Measurements from ENCODE around the gene SPDL1. TPM values are rescaled to one million over a fixed set of nuclear protein-coding genes. Genes with fewer than 3 reads are reported as not detected.
A peak's percentile ranks its signal among the peaks of the same experiment; 100 is the strongest.
"Not testable (repeated sequence)": the region's sequence is repeated elsewhere in the genome, so short reads cannot be mapped to it uniquely, and the experiment has no call there.

The SPDL1 gene
- total RNA-seq, 1 experiment from 2014 or later: 172 TPM

DNA sequence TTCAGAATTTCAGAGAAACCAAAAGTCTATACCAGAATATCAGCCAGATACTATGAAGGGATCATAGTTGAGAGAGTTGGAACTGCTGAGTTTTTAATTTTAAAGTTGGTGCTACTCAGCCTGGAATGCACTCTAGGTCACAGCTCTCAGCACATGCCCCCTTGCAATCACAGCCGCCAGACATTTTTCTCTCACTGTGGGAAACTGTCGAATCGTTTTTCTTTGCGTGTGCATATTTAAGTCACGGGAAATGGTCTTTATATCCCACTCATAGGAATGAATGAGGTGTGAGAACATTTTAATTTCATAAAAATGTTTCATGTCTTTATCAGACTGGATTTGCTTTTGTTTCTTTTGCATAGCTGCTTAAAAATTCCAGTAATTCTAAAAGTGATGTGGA lies 12.2 kb upstream of the SPDL1 start:
- DNase-seq (ENCODE audit: low read depth): no peak

DNA sequence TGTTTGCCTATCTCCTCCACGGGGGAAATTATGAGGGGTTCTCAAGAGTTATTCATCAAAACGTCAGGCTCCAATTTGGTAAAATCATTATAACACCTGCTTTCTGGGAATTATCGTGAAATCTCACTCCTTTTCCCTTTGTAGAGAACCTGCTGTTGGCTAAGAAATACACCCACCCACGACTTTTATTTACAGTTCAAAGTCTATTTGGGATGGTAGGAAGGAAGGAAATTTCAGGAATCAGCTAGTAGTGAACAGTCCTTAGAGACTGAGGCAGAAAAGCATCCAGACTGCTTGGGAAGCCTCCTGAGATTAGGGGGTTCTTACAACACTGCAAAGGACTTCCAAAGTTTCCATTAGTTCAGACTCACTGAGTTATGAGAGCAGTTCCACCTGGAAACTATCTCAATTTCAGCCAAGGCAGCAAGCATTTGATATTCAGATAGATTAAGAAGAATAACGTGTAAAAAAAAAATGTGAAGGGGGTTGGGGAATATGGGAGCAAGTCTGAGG lies 9.4 kb upstream of the SPDL1 start:
- no peak for DNase-seq (ENCODE audit: low read depth)

DNA sequence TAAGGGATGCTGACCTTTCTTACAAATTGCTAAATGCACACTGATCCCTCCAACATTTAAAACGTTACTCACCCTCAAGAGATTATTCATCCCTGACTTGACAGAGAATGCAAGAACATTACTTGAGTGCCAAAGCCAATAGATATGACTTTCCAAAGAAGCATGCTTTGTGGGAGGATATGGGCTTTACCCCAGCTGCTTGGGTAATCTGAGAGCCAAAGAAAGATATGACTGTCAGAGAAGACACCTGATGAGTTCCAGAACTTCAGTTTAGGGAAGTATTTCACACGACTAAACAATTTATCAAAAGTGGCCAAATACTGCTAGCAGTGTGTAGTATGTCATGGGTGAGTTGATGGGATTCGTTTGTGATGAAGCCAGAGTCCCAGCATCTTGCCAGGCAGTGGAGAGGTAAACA lies 7.4 kb upstream of the SPDL1 start:
- DNase-seq (ENCODE audit: low read depth): peak; percentile 78

DNA sequence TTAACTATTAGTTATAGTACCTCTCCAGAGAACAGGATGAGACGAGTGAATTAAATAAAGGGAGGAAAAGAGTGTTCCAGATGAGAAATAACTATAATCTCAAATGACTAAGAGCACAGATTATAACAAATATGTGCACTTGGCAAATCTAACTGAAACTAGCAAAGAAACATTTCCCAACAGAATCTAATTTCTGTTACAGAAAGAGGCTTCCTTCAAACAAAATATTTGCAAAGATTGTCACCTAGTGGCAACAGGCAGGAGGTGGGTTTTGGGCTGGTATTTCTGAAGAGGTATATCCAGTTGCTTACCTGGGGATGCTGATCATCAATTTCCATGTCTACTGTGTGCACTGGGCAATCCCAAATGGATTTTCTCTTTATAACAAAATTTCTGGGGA lies 5.6 kb upstream of the SPDL1 start:
- peak; percentile 27 for DNase-seq (ENCODE audit: low read depth)

DNA sequence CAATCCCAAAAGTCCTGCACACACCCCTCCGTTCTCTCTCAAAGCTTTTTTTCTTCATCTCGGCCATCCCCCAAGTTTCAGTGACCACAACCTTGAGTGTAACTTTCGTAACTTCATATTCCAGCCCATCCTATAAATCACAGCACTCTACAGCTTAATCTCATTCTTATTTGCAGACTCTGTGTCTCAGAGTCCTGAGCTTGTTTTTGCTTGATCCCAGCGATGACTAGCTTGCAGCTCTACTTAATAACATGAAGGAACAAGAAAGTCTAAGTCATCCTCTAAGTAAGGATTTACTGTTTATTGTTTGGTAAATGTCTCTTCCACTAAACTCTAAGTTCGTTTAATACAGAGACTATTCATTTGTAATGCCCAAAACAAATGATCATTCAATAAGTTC lies 2.6 kb upstream of the SPDL1 start:
- no peak for DNase-seq (ENCODE audit: low read depth)

DNA sequence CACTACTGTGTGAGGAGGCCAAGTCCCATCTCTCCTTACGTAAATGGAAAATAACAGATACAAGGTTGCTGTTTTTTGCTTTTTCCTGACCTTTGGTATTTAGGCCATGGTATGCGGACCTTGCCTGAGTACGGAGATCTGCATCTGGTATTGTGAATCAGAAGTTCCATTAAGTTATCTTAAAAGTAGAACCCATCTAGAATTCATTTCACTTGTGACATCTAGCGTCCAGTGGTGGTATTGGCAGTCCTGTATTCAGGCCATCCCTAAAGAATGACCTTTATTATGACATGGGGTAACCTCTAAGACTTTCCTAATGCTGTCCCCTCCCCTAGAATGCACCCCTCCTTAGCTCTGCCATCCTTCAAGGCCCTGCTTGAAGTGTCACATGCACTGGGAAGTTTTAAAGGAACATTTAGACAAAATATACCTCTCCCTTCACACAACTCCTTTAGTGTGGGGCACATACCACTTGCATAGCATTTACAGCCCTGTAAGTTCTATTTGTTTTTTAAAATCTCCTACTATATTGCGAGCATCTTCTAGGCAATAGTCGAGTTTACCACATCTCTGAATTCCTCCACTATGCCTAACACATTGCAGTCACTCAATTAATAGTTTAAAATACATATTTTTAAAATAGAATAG lies 1.9 kb upstream of the SPDL1 start:
- DNase-seq (ENCODE audit: low read depth): peak; percentile 60

DNA sequence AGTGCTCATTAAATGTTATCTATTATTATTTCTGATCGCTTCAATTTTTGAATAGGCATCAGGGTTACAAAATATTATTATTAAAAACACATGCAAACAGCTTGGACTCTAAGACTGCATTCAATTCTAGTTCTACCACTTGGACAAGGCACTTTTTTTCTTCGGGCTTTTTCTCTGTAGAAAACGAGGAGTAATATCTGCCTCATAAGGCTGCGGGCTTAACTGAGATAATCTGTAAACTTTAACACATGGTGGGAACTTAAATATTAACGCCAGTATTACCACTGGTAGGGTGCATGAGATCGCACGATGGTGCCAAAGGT lies 511 bp upstream of the SPDL1 start:
- no peak for DNase-seq (ENCODE audit: low read depth)

DNA sequence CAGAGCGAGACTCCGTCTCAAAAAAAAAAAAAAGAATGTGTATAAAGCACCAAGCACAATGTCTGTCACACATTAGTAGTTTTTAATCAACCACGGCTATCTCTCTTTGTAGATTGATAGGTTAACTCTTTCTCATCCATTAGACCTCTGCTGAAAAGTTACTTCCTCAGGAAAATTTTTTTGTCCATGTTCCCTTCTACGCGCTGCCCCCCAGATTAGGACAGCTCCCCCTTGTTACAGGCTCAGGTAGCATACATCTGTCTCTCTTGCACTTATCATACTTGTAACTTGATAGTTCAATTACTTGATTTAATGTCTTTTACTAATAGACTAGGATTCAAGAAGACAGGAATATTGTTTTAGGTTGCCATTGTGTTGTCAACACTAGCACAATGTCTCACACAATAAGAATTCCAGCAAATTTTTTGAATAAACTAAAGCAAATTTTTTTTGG lies 1.5 kb downstream of the SPDL1 start:
- DNase-seq (ENCODE audit: low read depth): no peak

DNA sequence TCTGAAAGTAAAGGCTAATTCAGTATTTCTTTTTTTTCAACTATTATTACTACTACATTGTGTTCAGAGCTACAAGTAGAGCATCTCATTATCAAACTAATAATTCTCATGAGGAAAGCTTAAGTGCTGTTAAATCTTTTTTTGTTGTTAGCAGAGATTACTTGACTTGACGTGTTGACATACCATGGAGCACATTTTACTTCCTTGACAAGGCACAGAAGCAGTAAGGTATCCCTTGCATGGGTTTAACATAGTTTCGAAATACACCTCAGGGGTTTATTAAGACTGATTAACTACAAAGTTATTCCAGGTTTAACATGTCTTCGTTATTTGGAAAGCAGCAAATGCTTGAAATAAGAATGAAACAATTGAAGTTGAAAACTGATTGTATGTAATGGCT lies 7.0 kb downstream of the SPDL1 start:
- no peak for DNase-seq (ENCODE audit: low read depth)

DNA sequence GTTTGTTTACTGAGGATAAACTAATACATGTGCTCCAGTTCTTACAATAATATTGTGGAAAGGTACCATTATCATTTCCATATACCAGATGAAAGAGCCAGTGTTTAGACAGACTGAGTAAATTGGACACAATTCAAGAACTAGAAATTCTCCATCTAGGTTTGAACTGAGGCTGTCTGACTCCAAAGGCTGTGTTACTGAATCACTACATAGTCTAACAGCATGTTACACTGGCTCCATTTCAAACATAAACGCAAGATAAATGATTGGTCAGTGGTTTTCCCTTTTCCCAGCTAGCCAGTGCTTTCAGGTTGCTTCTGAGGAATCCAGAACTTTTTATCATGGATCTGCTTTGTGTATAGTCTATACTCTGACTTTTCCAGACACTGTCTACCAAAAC lies 8.1 kb downstream of the SPDL1 start:
- DNase-seq (ENCODE audit: low read depth): no peak

DNA sequence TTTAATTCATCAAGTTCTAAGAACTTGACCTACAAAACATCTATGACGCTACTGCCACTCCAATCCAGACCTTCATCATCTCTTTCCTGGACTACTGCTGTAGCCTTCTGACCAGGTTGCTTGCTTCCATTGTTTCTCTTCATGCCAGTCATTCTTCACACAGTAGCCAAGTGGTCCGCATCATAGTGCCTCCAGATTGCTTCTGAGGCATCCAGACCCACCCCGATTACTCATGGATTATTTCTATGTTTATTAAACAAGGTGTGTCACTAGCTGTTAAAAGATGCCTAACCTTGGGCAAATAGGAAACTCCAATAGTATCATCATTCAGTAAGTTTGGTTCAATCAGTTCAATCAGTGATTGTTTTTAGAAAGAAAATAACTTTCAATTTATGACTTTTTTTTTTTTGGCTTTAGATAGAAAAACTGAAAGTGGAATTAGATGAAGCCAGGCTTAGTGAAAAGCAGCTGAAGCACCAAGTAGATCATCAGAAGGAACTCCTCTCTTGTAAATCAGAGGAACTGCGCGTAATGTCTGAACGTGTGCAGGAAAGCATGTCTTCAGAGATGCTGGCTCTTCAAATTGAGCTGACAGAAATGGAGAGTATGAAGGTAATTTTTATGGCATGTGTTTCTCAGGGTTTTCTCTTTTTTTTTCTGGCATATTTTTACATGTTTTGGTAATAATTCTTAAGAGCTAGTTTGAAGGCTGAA lies 9.5 kb downstream of the SPDL1 start:
- DNase-seq (ENCODE audit: low read depth): peak; percentile 7

DNA sequence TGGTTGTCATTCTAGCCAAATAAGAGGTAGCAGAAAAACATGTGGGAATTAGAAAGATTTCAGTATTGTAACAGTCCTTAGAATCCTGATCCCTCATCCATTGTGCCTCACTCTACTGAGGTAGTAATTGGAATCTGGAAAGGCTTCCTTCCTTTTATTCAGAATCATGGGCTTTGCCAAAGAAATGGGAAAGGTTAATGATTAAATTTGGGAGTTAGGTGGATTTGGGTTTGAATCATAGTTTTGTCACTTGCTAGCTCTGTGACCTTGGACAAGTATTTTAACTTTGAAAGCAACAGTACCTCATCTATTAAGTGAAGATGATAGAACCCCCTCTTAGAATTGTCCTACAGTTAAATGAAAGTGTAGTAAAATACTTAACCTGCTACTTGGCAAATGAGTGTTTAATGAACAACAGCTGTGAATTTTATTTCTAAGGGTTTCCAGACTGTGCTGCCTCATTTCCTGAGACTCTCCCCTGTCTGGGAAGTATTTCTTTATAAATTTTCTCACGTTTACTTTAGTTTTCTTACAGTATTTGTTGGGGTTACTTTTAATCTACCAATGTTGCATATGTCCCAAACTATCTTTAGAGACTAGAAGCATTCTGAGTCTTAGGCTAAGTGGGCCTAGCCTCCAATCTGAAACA lies 11.7 kb downstream of the SPDL1 start:
- DNase-seq (ENCODE audit: low read depth): no peak

DNA sequence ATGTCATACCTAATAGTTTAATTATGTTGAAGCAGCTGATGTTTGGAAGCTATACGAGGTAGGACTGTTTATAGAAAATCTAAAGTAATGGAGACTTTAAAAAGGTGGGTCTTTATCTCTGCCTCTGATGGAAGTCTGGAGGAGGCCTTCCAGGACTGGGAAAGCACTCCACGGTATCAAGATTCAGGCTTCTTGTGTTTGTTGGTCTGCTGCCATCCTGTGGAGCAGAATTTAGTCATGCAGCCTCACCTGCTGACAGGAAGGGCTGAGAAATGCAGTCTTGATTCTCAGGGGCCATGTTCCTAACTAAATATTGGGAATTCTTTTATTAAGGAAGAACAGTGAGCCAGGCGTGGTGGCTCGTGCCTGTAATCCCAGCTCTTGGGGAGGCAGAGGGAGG lies 15.9 kb downstream of the SPDL1 start:
- peak; percentile 24 for DNase-seq (ENCODE audit: low read depth)

DNA sequence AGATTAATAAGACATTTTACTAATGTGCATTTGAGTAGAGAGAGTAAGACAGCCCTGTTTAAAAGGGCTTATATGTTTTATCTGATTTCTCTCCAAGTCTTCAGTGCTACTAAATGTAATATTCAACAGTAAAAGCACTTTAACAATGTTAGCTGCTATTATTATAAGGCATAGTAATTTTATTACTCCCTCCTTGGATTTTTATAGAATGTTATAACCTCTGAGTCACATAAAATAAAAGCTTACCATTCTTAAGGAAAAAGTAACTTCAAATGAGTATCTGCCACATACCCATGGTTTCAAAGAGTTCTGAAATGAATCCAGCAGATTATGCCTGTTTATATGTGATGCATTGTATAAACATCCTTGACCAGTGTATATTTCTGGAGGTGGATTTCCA lies 19.0 kb downstream of the SPDL1 start:
- no peak for DNase-seq (ENCODE audit: low read depth)

DNA sequence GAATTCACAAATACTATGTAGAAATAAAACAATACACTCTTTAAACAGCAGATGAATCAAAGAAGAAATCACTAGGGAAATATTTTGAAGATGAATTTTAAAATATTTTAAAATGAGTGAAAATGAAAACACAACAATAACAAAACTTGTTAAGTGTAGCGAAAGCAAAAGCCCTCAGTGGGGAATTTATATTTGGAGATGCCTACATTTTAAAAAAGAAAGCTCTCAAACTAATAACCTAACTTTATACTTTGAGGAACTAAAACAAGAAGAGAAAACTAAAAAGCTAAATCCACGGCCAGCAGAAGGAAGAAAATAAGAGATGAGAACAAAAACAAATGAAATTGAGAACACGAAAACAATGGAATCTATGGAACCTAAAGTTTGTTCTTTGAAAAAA lies 22.7 kb downstream of the SPDL1 start:
- DNase-seq (ENCODE audit: low read depth): no peak

DNA sequence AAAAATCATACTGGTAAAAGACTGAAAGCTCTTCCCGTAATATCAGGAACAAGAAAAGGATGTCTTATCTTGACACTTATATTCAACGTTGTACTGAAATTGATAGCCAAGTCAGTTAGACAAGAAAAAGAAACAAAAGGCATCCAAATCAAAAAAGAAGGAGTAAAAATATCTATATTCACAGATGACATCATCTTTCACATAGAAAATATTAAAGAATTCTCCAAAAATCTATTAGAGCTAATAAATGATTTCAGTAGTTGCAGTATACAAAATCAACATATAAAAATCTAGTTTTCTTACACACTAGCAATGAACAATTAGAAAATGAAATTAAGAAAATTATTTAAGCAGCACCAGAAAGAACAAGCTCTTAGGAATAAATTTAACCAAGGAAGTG lies 24.3 kb downstream of the SPDL1 start:
- no peak for DNase-seq (ENCODE audit: low read depth)

DNA sequence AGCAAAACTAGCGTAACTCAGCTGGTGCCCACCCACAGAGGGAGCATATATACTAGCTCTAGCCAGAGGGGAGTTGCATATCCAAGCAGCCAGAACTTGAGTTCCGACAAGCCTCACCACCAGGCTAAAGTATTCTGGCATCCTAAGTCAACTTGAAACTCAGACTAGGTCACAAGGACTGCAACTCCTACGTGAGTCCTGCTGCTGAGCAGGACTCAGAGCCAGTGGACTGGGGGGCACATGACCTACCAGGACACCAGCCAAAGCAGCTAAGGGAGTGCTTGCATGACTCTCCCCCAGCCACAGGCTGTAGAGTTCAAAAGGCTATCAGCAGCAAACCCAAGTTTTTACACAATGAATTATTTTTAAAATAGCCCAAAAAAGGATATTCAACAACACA lies 26.1 kb downstream of the SPDL1 start:
- DNase-seq (ENCODE audit: low read depth): no peak

DNA sequence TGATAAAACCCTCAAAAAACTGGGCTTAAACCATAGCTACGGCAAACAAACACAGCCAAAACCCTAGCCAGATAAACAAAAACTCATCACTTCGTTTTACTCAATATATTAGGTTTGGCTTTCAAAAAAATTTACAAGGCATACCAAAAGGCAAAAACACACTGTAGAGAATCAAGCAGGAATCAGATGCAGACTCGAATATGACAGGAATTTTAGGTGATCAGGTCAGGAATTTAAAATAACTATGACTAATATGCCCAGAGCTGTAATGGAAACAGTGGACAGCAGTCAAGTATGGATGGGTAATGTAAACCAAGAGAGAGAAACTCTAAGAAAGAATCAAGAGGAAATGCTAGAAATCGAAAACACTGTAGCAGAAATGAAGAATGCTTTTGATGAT lies 27.0 kb downstream of the SPDL1 start:
- DNase-seq (ENCODE audit: low read depth): no peak

DNA sequence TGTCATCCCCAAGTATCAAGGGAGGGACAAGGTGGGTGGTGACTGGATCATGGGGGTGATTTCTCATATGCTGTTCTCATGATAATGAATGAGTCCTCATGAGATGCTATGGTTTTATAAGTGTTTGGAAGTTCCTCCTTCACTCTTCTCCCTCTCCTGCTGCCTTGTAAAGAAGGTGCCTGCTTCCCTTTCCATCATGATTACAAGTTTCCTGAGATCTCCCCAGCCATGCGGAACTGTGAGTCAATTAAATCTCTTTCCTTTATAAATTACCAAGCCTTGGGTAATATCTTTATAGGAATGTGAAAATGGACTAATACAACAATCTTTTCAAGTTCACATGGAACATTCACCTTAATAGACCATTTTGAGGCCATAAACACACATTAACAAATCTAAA lies 32.0 kb downstream of the SPDL1 start:
- DNase-seq (ENCODE audit: low read depth): no peak

DNA sequence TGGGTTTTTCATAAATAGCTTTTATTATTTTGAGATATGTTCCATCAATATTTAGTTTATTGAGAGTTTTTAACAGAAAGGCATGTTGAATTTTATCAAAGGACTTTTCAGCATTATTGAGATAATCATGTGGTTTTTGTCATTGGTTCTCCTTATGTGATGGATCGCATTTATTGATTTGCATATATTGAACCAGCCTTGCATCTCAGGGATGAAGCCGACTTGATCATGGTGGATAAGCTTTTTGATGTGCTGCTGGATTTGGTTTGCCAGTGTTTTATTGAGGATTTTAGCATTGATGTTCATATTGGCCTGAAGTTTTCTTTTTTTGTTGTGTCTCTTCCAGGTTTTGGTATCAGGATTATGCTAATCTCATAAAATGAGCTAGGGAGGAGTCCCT lies 40.7 kb downstream of the SPDL1 start:
- DNase-seq (ENCODE audit: low read depth): not testable (repeated sequence)

DNA sequence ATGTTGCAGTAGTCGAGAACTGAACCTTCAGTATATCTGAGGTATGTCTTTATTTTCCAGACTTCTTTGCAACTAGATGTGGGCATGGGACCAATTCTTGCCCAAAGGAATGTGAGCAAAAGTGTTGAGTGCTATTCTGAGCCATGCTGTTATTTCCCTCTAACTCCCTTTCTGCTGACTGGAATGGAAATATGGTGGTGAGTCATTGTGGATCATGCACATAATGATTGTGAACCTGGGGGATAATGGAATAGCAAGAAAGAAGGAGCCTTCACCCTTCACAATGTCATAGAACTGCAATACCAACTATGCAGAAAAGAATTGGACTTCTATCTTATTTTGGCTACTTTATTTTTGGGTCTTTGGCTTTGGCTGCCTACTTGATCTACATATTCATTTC lies 43.2 kb downstream of the SPDL1 start:
- DNase-seq (ENCODE audit: low read depth): peak; percentile 91

DNA sequence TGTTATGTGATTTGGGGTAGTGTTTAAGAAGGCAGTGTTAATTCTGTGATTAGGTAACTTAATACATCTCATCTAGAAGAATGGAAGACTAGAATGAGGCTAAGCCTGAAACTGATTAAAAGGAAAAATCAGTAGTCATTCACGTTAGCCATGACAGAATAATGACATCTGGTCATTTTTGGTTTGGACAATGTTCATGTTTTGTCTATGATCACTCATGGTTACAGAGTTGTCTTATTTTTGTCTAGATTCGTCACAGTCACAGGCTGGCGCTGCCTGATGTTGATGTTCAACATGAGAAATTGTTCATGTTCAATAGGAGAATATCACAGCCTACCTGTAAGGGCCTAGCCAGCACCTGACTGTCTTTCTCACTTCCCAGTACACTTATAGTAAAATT lies 44.0 kb downstream of the SPDL1 start:
- DNase-seq (ENCODE audit: low read depth): no peak

DNA sequence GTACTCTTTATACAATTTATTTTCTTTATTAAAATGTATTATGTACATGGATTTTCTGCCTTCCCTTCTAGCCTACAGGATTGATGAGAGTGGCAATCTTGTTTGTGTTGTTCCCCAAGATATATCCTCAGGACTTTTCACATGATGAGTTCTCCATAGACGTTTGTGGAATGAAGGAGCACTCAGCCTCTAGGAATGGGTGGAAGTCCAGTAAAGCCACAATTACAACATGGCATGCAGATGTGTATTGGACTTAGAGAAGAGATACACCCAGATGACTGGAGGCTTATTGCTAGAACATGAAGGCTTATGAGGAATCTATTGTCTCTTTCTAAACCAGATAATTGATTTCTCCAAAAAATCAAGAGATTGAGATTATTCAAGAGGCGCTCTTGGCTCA lies 45.3 kb downstream of the SPDL1 start:
- no peak for DNase-seq (ENCODE audit: low read depth)

Data from Daoy (cell line).